ENCODE data around the gene NOC2L.

Gene NOC2L

GRCh38 chr1:956636-957035, 2.4 kb downstream of the NOC2L start:
- TF ChIP-seq CTCF (IDR thresholded peaks at IDR 0.05), result no peak

GRCh38 chr1:955474-955873, 3.6 kb downstream of the NOC2L start:
- H3K27ac ChIP-seq, result no peak overlapping the region
- no peak for TF ChIP-seq CTCF (IDR thresholded peaks at IDR 0.05)
- intact Hi-C loops (cut with DNase I; ENCODE audit: low total_unique reads), result no loop called here

More at GRCh38 chr1:956636-957035, 2.4 kb downstream of the NOC2L start:
- Histone ChIP-seq H3K36me3 (peaks cover 46 to 58% (median 54%) of the 10 kb centered on the region in 3 donors), H3K4me3 (no peak overlapping the region), H3K9me3 (no peaks in the 10 kb centered on the region), H3K27ac (no peak overlapping the region), H3K27me3 (no peaks in the 10 kb centered on the region), H3K4me1 (peaks cover 0 to 40% (median 31%) of the 10 kb centered on the region in 4 donors)
- no peak for DNase-seq
- intact Hi-C loops (cut with DNase I; ENCODE audit: low total_unique reads), result no loop called here

GRCh38 chr1:954927-955326, 4.1 kb downstream of the NOC2L start:
- Histone ChIP-seq H3K4me3 (no peak overlapping the region), H3K27ac (no peak overlapping the region), H3K9me3 (no peaks in the 10 kb centered on the region), H3K27me3 (no peaks in the 10 kb centered on the region), H3K4me1 (peaks cover 0 to 27% (median 20%) of the 10 kb centered on the region in 4 donors), H3K36me3 (peaks cover 49 to 75% (median 71%) of the 10 kb centered on the region in 3 donors)
- no peak for DNase-seq
- intact Hi-C loops (cut with DNase I; ENCODE audit: low total_unique reads), result no loop called here
- TF ChIP-seq CTCF (IDR thresholded peaks at IDR 0.05), result no peak

More at GRCh38 chr1:955474-955873, 3.6 kb downstream of the NOC2L start:
- Histone ChIP-seq H3K27me3 (no peaks in the 10 kb centered on the region), H3K9me3 (no peaks in the 10 kb centered on the region), H3K4me1 (peaks cover 0 to 31% (median 25%) of the 10 kb centered on the region in 4 donors), H3K4me3 (no peak overlapping the region), H3K36me3 (peaks cover 49 to 69% (median 66%) of the 10 kb centered on the region in 3 donors)
- DNase-seq, result no peak

GRCh38 chr1:953524-954320, 5.3 kb downstream of the NOC2L start:
- Histone ChIP-seq H3K27me3 (no peaks in the 10 kb centered on the region), H3K4me3 (no peak overlapping the region), H3K27ac (no peak overlapping the region), H3K36me3 (peaks cover 57 to 87% (median 81%) of the 10 kb centered on the region in 3 donors), H3K4me1 (peaks cover 0 to 19% (median 13%) of the 10 kb centered on the region in 4 donors), H3K9me3 (no peaks in the 10 kb centered on the region)
- DNase-seq, result no peak
- intact Hi-C loops (cut with DNase I; ENCODE audit: low total_unique reads), result no loop called here
- no peak for TF ChIP-seq CTCF (IDR thresholded peaks at IDR 0.05)

GRCh38 chr1:952603-953002, 6.5 kb downstream of the NOC2L start:
- intact Hi-C loops (cut with DNase I; ENCODE audit: low total_unique reads), result no loop called here
- H3K27ac ChIP-seq, result no peak overlapping the region
- H3K4me3 ChIP-seq, result no peak overlapping the region
- no peak for TF ChIP-seq CTCF (IDR thresholded peaks at IDR 0.05)
- H3K36me3 ChIP-seq, result peaks cover 65 to 98% (median 92%) of the 10 kb centered on the region in 3 donors
- no peak for DNase-seq
- no peaks in the 10 kb centered on the region for H3K27me3 ChIP-seq
- peaks cover 0 to 8% (median 4%) of the 10 kb centered on the region in 4 donors for H3K4me1 ChIP-seq
- no peaks in the 10 kb centered on the region for H3K9me3 ChIP-seq
